Measurements from ENCODE around the gene ABHD6.
"Not testable (repeated sequence)": the region's sequence is repeated elsewhere in the genome, so short reads cannot be mapped to it uniquely, and the experiment has no call there.

ABHD6 gene

GRCh38 chr3:58288011-58288728, 50.6 kb downstream of the ABHD6 start:
- Histone ChIP-seq H3K4me2 (ENCODE audit: low read depth, low read length) (no peak overlapping the region), H2AFZ (ENCODE audit: low read length) (no peak overlapping the region), H3K79me2 (ENCODE audit: low read length) (no peaks in the 10 kb centered on the region), H3F3A (ENCODE audit: insufficient read depth, low read length) (no peaks in the 10 kb centered on the region), H3K4me1 (ENCODE audit: low read length) (no peaks in the 10 kb centered on the region), H3K9me2 (replicated peaks; ENCODE audit: insufficient read depth, low read length) (no peaks in the 10 kb centered on the region), H3K9ac (ENCODE audit: low read length) (no peak overlapping the region), H3K27me3 (replicated peaks; ENCODE audit: insufficient read depth, low read length) (no peaks in the 10 kb centered on the region), H3K36me3 (replicated peaks; ENCODE audit: insufficient read depth, low read length) (no peaks in the 10 kb centered on the region), H3K27ac (ENCODE audit: low read length) (no peak overlapping the region), H4K20me1 (ENCODE audit: insufficient read depth, low read length) (no peaks in the 10 kb centered on the region), H3K9me3 (replicated peaks; ENCODE audit: insufficient read depth, low read length) (no peaks in the 10 kb centered on the region), H3K4me3 (ENCODE audit: low read length) (no peak overlapping the region)
- DNase-seq: no peak
- TF ChIP-seq EZH2 (optimal IDR thresholded peaks at IDR 0.05; ENCODE audit: low read depth, low read length): no peak

GRCh38 chr3:58288964-58289613, 51.5 kb downstream of the ABHD6 start:
- H4K20me1 ChIP-seq (ENCODE audit: insufficient read depth, low read length); H3K27ac ChIP-seq (ENCODE audit: low read length); H3K4me3 ChIP-seq (ENCODE audit: low read length); H3K4me1 ChIP-seq (ENCODE audit: low read length); H3K9me2 ChIP-seq (replicated peaks; ENCODE audit: insufficient read depth, low read length); DNase-seq; H3K27me3 ChIP-seq (replicated peaks; ENCODE audit: insufficient read depth, low read length); H3F3A ChIP-seq (ENCODE audit: insufficient read depth, low read length); H3K36me3 ChIP-seq (replicated peaks; ENCODE audit: insufficient read depth, low read length); H3K4me2 ChIP-seq (ENCODE audit: low read depth, low read length); H3K9me3 ChIP-seq (replicated peaks; ENCODE audit: insufficient read depth, low read length); H2AFZ ChIP-seq (ENCODE audit: low read length); H3K9ac ChIP-seq (ENCODE audit: low read length); H3K79me2 ChIP-seq (ENCODE audit: low read length): not testable (repeated sequence)

GRCh38 chr3:58290446-58290845, 52.9 kb downstream of the ABHD6 start:
- not testable (repeated sequence) for H3K9me3 ChIP-seq (replicated peaks; ENCODE audit: insufficient read depth, low read length); H3K4me3 ChIP-seq (ENCODE audit: low read length); DNase-seq; H3K27ac ChIP-seq (ENCODE audit: low read length); H3K4me2 ChIP-seq (ENCODE audit: low read depth, low read length); H3F3A ChIP-seq (ENCODE audit: insufficient read depth, low read length); H3K9ac ChIP-seq (ENCODE audit: low read length); H3K4me1 ChIP-seq (ENCODE audit: low read length); H2AFZ ChIP-seq (ENCODE audit: low read length); H3K79me2 ChIP-seq (ENCODE audit: low read length); H3K36me3 ChIP-seq (replicated peaks; ENCODE audit: insufficient read depth, low read length); H3K9me2 ChIP-seq (replicated peaks; ENCODE audit: insufficient read depth, low read length); H3K27me3 ChIP-seq (replicated peaks; ENCODE audit: insufficient read depth, low read length); H4K20me1 ChIP-seq (ENCODE audit: insufficient read depth, low read length)

GRCh38 chr3:58291671-58292338, 54.2 kb downstream of the ABHD6 start:
- Histone ChIP-seq H3K27ac (ENCODE audit: low read length) (no peak overlapping the region), H3K79me2 (ENCODE audit: low read length) (no peaks in the 10 kb centered on the region), H4K20me1 (ENCODE audit: insufficient read depth, low read length) (no peaks in the 10 kb centered on the region), H3K36me3 (replicated peaks; ENCODE audit: insufficient read depth, low read length) (no peaks in the 10 kb centered on the region), H3K4me3 (ENCODE audit: low read length) (no peak overlapping the region), H3K9me2 (replicated peaks; ENCODE audit: insufficient read depth, low read length) (no peaks in the 10 kb centered on the region), H3K27me3 (replicated peaks; ENCODE audit: insufficient read depth, low read length) (no peaks in the 10 kb centered on the region), H3F3A (ENCODE audit: insufficient read depth, low read length) (no peaks in the 10 kb centered on the region), H2AFZ (ENCODE audit: low read length) (no peak overlapping the region), H3K4me1 (ENCODE audit: low read length) (no peaks in the 10 kb centered on the region), H3K9ac (ENCODE audit: low read length) (no peak overlapping the region), H3K4me2 (ENCODE audit: low read depth, low read length) (no peak overlapping the region), H3K9me3 (replicated peaks; ENCODE audit: insufficient read depth, low read length) (no peaks in the 10 kb centered on the region)
- no peak for TF ChIP-seq EZH2 (optimal IDR thresholded peaks at IDR 0.05; ENCODE audit: low read depth, low read length)
- no peak for TF ChIP-seq EZH2phosphoT487 (IDR thresholded peaks at IDR 0.05; ENCODE audit: low read length)
- TF ChIP-seq CTCF (IDR thresholded peaks at IDR 0.05; ENCODE audit: low read length): no peak
- no peak for DNase-seq

All from MM.1S (cell line).